Hippocampal formation (tissue), 2 donors: ENCODE measurements around the gene PDE2A.

Source experiments
- DNase-seq, 2 donors: peaks; one replicate each; lab custom pipeline; 2025; lab: John Stamatoyannopoulos, UW

The PDE2A gene

GRCh38 chr11:72673943-72674828 is at the start of gene PDE2A:
TSS of gene PDE2A (minus strand) at chr11:72674422. CDS start at chr11:72674207, 215 bp downstream.
- DNase-seq = peak in 1 of 2 donors; percentile 15

GRCh38 chr11:72723508-72723907 is 49.3 kb upstream of the PDE2A start:
- DNase-seq = no peak

GRCh38 chr11:72722050-72722748 is 48.0 kb upstream of the PDE2A start:
- peak; percentile 75 to 83 for DNase-seq

GRCh38 chr11:72721689-72722049 is 47.4 kb upstream of the PDE2A start:
- DNase-seq = no peak

GRCh38 chr11:72721276-72721675 is 47.1 kb upstream of the PDE2A start:
- no peak for DNase-seq

GRCh38 chr11:72720784-72721183 is 46.6 kb upstream of the PDE2A start:
- no peak for DNase-seq

- DNase-seq = peak in 1 of 2 donors; percentile 24
Observed at GRCh38 chr11:72720047-72720446, 45.8 kb upstream of the PDE2A start.

- no peak for DNase-seq
Observed at GRCh38 chr11:72719551-72719950, 45.3 kb upstream of the PDE2A start.

- no peak for DNase-seq
Observed at GRCh38 chr11:72719144-72719543, 44.9 kb upstream of the PDE2A start.

GRCh38 chr11:72718101-72718501 is 43.9 kb upstream of the PDE2A start:
- no peak for DNase-seq

- no peak for DNase-seq
Observed at GRCh38 chr11:72716788-72717435, 42.7 kb upstream of the PDE2A start.

- DNase-seq = peak in 1 of 2 donors; percentile 45
Observed at GRCh38 chr11:72716290-72716689, 42.1 kb upstream of the PDE2A start.

GRCh38 chr11:72712841-72713240 is 38.6 kb upstream of the PDE2A start:
- DNase-seq = no peak

- peak; percentile 35 to 56 for DNase-seq
Observed at GRCh38 chr11:72712168-72712751, 38.0 kb upstream of the PDE2A start.

- DNase-seq = no peak
Observed at GRCh38 chr11:72711141-72711540, 36.9 kb upstream of the PDE2A start.

- no peak for DNase-seq
Observed at GRCh38 chr11:72710278-72710677, 36.1 kb upstream of the PDE2A start.

- no peak for DNase-seq
Observed at GRCh38 chr11:72709478-72710238, 35.4 kb upstream of the PDE2A start.

GRCh38 chr11:72707032-72707431 is 32.8 kb upstream of the PDE2A start:
- DNase-seq = no peak

- no peak for DNase-seq
Observed at GRCh38 chr11:72706579-72706978, 32.4 kb upstream of the PDE2A start.

GRCh38 chr11:72705442-72706365 is 31.5 kb upstream of the PDE2A start:
- no peak for DNase-seq
